ENCODE data around the gene ZBTB42. TPM values are rescaled to one million over a fixed set of nuclear protein-coding genes. Genes with fewer than 3 reads are reported as not detected.

ZBTB42 gene
- total RNA-seq, 2 experiments from 2014 or later: 2.9 to 3.0 TPM

GRCh38 chr14:104852280-104852663 is 51.4 kb downstream of the ZBTB42 start:
- CTCF ChIA-PET: no interaction called here
- no peaks in the 10 kb centered on the region for H3K36me3 ChIP-seq (ENCODE audit: insufficient read depth, low read length)
- DNase-seq (no peak), ATAC-seq (ENCODE audit: poor library complexity) (no peak)
- peaks cover 23% of the 10 kb centered on the region for H3K27me3 Mint-ChIP-seq
- intact Hi-C loops (cut with DNase I, micrococcal nuclease): no loop called here
- no peaks in the 10 kb centered on the region for H3K9me3 Mint-ChIP-seq
- H3K4me3 Mint-ChIP-seq: no peak overlapping the region
- no peaks in the 10 kb centered on the region for H3K4me1 Mint-ChIP-seq (ENCODE audit: low read depth)
- TF ChIP-seq, protein P1, sequence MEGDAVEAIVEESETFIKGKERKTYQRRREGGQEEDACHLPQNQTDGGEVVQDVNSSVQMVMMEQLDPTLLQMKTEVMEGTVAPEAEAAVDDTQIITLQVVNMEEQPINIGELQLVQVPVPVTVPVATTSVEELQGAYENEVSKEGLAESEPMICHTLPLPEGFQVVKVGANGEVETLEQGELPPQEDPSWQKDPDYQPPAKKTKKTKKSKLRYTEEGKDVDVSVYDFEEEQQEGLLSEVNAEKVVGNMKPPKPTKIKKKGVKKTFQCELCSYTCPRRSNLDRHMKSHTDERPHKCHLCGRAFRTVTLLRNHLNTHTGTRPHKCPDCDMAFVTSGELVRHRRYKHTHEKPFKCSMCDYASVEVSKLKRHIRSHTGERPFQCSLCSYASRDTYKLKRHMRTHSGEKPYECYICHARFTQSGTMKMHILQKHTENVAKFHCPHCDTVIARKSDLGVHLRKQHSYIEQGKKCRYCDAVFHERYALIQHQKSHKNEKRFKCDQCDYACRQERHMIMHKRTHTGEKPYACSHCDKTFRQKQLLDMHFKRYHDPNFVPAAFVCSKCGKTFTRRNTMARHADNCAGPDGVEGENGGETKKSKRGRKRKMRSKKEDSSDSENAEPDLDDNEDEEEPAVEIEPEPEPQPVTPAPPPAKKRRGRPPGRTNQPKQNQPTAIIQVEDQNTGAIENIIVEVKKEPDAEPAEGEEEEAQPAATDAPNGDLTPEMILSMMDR (IDR thresholded peaks at IDR 0.05): no peak
- no peak overlapping the region for H3K27ac ChIP-seq (ENCODE audit: low read depth in 1 of 2, low read length in 2 of 2)
- peaks cover 0 to 3% of the 10 kb centered on the region in 2 experiments for H3K27me3 ChIP-seq (ENCODE audit: control insufficient read depth in 1 of 2, insufficient read depth in 2 of 2, low read length in 2 of 2)
- H3K9me3 ChIP-seq (ENCODE audit: control insufficient read depth in 1 of 2, insufficient read depth in 1 of 2, low read length in 2 of 2): no peaks in the 10 kb centered on the region
- POLR2A ChIA-PET: no interaction called here
- no peaks in the 10 kb centered on the region for H3K4me1 ChIP-seq (ENCODE audit: insufficient read depth, low read length)
- no peaks in the 10 kb centered on the region for H3K36me3 Mint-ChIP-seq (ENCODE audit: low read depth)
- H3K27ac Mint-ChIP-seq: no peak overlapping the region
- no peak overlapping the region for H3K4me3 ChIP-seq (ENCODE audit: low read length)

Other genes with a start within 250 kb of the ZBTB42 start
- gene C14orf180, start 221.3 kb upstream of the ZBTB42 start, total RNA-seq: not detected
- not detected for gene TMEM179, start 196.3 kb upstream of the ZBTB42 start, total RNA-seq
- gene INF2, start 111.5 kb upstream of the ZBTB42 start, total RNA-seq: 10 to 100 TPM; 74.9 to 76.9 TPM
- 1 to 10 TPM; 2.0 to 2.7 TPM for gene ADSS1, start 76.9 kb upstream of the ZBTB42 start, total RNA-seq
- 100 to 1,000 TPM; 111 to 124 TPM for gene SIVA1, start 48.0 kb upstream of the ZBTB42 start, total RNA-seq
- gene AKT1, start 5.4 kb upstream of the ZBTB42 start, total RNA-seq: 10 to 100 TPM; 58.8 to 66.5 TPM
- gene CEP170B, start 64.2 kb downstream of the ZBTB42 start, total RNA-seq: 1 to 10 TPM; 4.4 to 4.7 TPM
- 1 to 10 TPM; 1.6 to 2.1 TPM for gene PLD4, start 123.8 kb downstream of the ZBTB42 start, total RNA-seq
- gene AHNAK2, start 177.3 kb downstream of the ZBTB42 start, total RNA-seq: under 1 TPM in 1 of 2 experiments, not detected in 1; 0.05 TPM
- 1 to 10 TPM; 1.7 to 1.8 TPM for gene CLBA1, start 184.7 kb downstream of the ZBTB42 start, total RNA-seq
- 10 to 100 TPM; 17.7 to 18.8 TPM for gene CDCA4, start 220.0 kb downstream of the ZBTB42 start, total RNA-seq